HG03342 (cell line): Measurements from ENCODE around the gene JMJD7.

Experiments
- ATAC-seq: cut with Tn5 transposase; IDR thresholded peaks from one replicate; pipeline ENCODE4 v1.9.1; 2021; ENCODE audit warnings: mild to moderate bottlenecking, moderate library complexity; ENCODE audit not compliant: unreplicated experiment

JMJD7 gene

GRCh38 chr15:41827880-41828806 lies at the start of gene JMJD7:
TSS of gene JMJD7 (plus strand) at chr15:41828092. CDS start at chr15:41828125, 33 bp downstream.
- peak; percentile 70 for ATAC-seq

- no peak for ATAC-seq
Observed at GRCh38 chr15:41778521-41778920, 49.4 kb upstream of the JMJD7 start.

GRCh38 chr15:41779662-41780157 lies 48.2 kb upstream of the JMJD7 start:
- no peak for ATAC-seq

GRCh38 chr15:41780266-41780665 lies 47.6 kb upstream of the JMJD7 start:
- ATAC-seq: no peak

GRCh38 chr15:41780727-41781126 lies 47.2 kb upstream of the JMJD7 start:
- no peak for ATAC-seq

GRCh38 chr15:41782371-41783282 lies 45.3 kb upstream of the JMJD7 start:
- ATAC-seq: no peak

GRCh38 chr15:41783296-41783695 lies 44.6 kb upstream of the JMJD7 start:
- no peak for ATAC-seq

GRCh38 chr15:41788262-41788661 lies 39.6 kb upstream of the JMJD7 start:
- no peak for ATAC-seq

- ATAC-seq: no peak
Observed at GRCh38 chr15:41789236-41789635, 38.7 kb upstream of the JMJD7 start.

- ATAC-seq: no peak
Observed at GRCh38 chr15:41789662-41790061, 38.2 kb upstream of the JMJD7 start.

GRCh38 chr15:41790169-41790568 lies 37.7 kb upstream of the JMJD7 start:
- ATAC-seq: no peak

- ATAC-seq: no peak
Observed at GRCh38 chr15:41790756-41791546, 36.9 kb upstream of the JMJD7 start.

- no peak for ATAC-seq
Observed at GRCh38 chr15:41791547-41791937, 36.4 kb upstream of the JMJD7 start.

- no peak for ATAC-seq
Observed at GRCh38 chr15:41792000-41792637, 35.8 kb upstream of the JMJD7 start.

- ATAC-seq: no peak
Observed at GRCh38 chr15:41794081-41794480, 33.8 kb upstream of the JMJD7 start.

- no peak for ATAC-seq
Observed at GRCh38 chr15:41795996-41796856, 31.7 kb upstream of the JMJD7 start.

GRCh38 chr15:41797201-41797944 lies 30.5 kb upstream of the JMJD7 start:
- no peak for ATAC-seq
